Fibroblast of upper back skin (primary cell): Measurements from ENCODE around the gene RAB12.

Experiments used
- DNase-seq: peaks from one replicate; pipeline ENCODE4 v3.0.0-alpha.2; 2013

RAB12 gene

DNA sequence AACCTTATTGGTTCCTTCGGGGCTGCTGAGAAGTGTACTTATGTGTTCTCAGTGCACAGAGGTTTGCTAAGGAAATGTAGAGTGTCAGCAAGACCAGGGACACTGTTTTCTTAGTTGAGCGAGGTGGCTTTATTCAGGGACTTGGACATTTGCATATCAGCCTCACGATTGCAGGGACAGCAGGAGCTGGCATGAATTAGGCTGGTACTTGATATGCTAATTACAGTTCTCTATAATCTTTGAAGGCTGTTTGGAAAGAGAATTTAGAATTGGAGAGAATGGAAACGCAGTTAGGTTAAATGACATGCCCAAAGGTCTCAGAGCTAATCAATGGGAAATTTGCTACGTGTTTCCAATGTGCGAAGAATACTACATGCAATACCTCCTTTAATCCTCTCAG is 77.4 kb downstream of the RAB12 start:
- DNase-seq: no peak

DNA sequence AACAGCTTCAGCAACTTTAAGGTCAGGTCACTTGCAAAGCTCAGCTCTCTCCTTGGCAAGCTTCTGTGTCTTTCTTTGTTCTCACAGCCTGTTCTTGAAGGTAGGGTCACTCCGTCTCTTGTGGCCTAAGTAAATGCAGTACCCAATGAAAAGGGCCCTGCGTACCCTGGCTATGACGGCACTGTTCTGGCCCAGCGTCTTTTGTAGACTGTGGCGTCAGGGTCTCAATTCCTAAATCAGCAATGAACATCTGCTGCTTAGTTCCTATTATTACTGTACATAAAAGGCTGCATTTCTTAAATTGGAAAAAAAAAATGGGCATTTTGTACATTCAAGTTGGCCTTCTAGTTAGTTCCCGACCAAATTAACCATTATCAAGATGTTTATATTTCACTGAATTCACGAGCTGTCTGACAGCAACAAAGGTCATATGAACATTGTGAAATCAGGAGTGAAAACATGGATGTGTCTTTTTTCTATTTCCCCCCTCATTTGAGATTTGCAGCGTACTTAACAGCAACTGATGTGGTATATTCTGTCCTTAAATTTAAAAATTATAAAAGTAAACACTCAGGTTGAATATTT is 79.1 kb downstream of the RAB12 start:
- no peak for DNase-seq

DNA sequence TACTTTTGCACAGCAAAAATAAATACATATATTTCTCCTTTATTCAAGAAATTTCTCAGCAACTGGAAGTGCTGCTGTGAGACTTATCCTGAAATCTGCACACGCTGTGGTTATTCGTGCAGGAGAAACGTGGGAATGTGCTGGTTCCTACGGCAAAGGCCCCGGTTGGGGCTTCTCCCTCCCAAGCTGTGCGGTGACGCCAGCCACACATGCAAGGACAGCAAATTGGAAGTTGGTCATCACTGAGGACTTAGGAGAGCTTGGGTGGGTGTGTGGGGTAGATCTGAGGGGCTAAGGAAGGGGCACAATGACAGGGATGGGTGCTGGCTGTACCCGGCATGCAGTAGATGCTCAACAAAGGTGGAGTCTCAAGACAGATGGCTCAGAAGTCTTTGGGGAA is 79.6 kb downstream of the RAB12 start:
- DNase-seq: no peak
